Ovary (tissue), 9 donors: Measurements from ENCODE around the gene USP6. TPM values are rescaled to one million over a fixed set of nuclear protein-coding genes. Genes with fewer than 3 reads are reported as not detected.
"Not testable (repeated sequence)": the region's sequence is repeated elsewhere in the genome, so short reads cannot be mapped to it uniquely, and the experiment has no call there.

Experiments
- DNase-seq, 5 donors: peaks; one replicate each; pipeline ENCODE4 v3.0.0-alpha.2; 2019 to 2020
- H3K27ac ChIP-seq, 2 donors: fragments of 200-600 bp; one replicate each; pipeline versions ENCODE4 v1.5.1 to v1.8.0; 2019 to 2022
- H3K27me3 ChIP-seq: fragments of 200-600 bp; one replicate; pipeline ENCODE4 v1.8.0; 2022
- H3K36me3 ChIP-seq: fragments of 200-600 bp; sonication (generic); one replicate; pipeline ENCODE4 v1.5.1; 2019
- H3K4me1 ChIP-seq: one replicate; pipeline ENCODE4 v1.8.1; 2013; ENCODE audit warnings: mild to moderate bottlenecking, moderate library complexity; ENCODE audit not compliant: insufficient read depth
- H3K4me3 ChIP-seq: fragments of 200-600 bp; sonication (generic); one replicate; pipeline ENCODE4 v1.5.1; 2017
- H3K9me3 ChIP-seq, 2 donors: fragments of 200-600 bp in 1 of 2; sonication (generic) in 1 of 2; one replicate each; pipeline versions ENCODE4 v1.5.1 to v1.8.1; 2013 to 2019; ENCODE audit warnings: mild to moderate bottlenecking in 1 of 2, moderate library complexity in 1 of 2
- EP300 ChIP-seq: sonication (generic); formaldehyde crosslinking; IDR thresholded peaks from one replicate; pipeline ENCODE4 v1.6.1; 2017; ENCODE audit warnings: antibody characterized with exemption
- POLR2A ChIP-seq: fragments of 450-650 bp; IDR thresholded peaks from one replicate; pipeline ENCODE4 v1.6.1; 2017; ENCODE audit warnings: antibody characterized with exemption, mild to moderate bottlenecking, moderate library complexity
- WGBS, 3 donors: extraction: QIAGEN DNeasy Blood & Tissue Kit in 1 of 3; methylation state at CpG; one replicate each; pipeline versions ENCODE4 v1.1.5 to v1.1.7; 2013 to 2017; 5-methylcytosine and 5-hydroxymethylcytosine counted together
- intact Hi-C, 4 donors: fragments of 100-400 bp; cut with DNase I; formaldehyde crosslinking; loops; one replicate each; pipeline versions ENCODE4 v1.11.0 to v1.15.1; 2022 to 2023
- polyA plus RNA-seq, 2 donors: library from polyadenylated mRNA; stranded (reverse); fragments of 200-250 nt in 1 of 2; fragments of 350-450 nt in 1 of 2; fragmentation: Illumina TruSeq in 1 of 2; extraction: RNeasy Lipid Tissue Mini Kit (QIAGEN cat#74804) in 1 of 2; gene quantifications; one replicate each; pipeline ENCODE4 v1.2.3, GENCODE V29; 2013 to 2014
- total RNA-seq, 7 donors: library from RNA; depleted of rRNA in 2 of 7; stranded (reverse); fragments of >200 nt in 2 of 7; fragmentation: NEBNext Ultra II Directional in 3 of 7; extraction: Animal tissue kit (Norgen Biotek cat#: 25700) in 3 of 7; gene quantifications; one replicate each; pipeline versions ENCODE4 v1.1.0 to v1.2.4, GENCODE V29; 2016 to 2023
- TF ChIP-seq, protein P1 (sequence below), 3 donors: fragments of 450-650 bp in 2 of 3; fragments of 200-600 bp in 1 of 3; IDR thresholded peaks; one replicate each; pipeline versions ENCODE4 v1.5.1 to v1.8.0; 2016 to 2022; ENCODE audit warnings: antibody characterized with exemption in 3 of 3, mild to moderate bottlenecking in 1 of 3
- donor health status: DM: no; HTN: no; CAD: no; lungs with moderate emphysema.
- donor health status: DM: no; HTN: no; CAD: no.
- donor health status: Bipolar disorder and iron deficiency.
- donor health status: DM: yes; HTN: yes; CAD: no.
- donor health status: DM: no; HTN: no; CAD: no.
- donor health status: DM: yes; HTN: yes; CAD: no.

USP6 gene
- total and polyA plus RNA-seq, 9 donors, result under 0.01 to 2.0 (median 0.68) TPM

- Histone ChIP-seq H3K4me3 (no peak overlapping the region), H3K4me1 (no peaks in the 10 kb centered on the region), H3K27ac (no peak overlapping the region), H3K27me3 (no peaks in the 10 kb centered on the region), H3K9me3 (no peaks in the 10 kb centered on the region), H3K36me3 (no peaks in the 10 kb centered on the region)
- no peak for TF ChIP-seq POLR2A
- TF ChIP-seq EP300, result no peak
- TF ChIP-seq, protein P1, sequence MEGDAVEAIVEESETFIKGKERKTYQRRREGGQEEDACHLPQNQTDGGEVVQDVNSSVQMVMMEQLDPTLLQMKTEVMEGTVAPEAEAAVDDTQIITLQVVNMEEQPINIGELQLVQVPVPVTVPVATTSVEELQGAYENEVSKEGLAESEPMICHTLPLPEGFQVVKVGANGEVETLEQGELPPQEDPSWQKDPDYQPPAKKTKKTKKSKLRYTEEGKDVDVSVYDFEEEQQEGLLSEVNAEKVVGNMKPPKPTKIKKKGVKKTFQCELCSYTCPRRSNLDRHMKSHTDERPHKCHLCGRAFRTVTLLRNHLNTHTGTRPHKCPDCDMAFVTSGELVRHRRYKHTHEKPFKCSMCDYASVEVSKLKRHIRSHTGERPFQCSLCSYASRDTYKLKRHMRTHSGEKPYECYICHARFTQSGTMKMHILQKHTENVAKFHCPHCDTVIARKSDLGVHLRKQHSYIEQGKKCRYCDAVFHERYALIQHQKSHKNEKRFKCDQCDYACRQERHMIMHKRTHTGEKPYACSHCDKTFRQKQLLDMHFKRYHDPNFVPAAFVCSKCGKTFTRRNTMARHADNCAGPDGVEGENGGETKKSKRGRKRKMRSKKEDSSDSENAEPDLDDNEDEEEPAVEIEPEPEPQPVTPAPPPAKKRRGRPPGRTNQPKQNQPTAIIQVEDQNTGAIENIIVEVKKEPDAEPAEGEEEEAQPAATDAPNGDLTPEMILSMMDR (IDR thresholded peaks at IDR 0.05), result no peak
- DNase-seq, result no peak
- intact Hi-C loops, result no loop called here
- WGBS, 3 donors, result 86 to 91% (median 87%) methylated on average over 5 of the region's 5 CpGs
These were observed 23.6 kb downstream of the USP6 start for GRCh38 chr17:5139458-5139732.

- H3K27me3 ChIP-seq, H3K9me3 ChIP-seq, H3K36me3 ChIP-seq, intact Hi-C loops, H3K27ac ChIP-seq, H3K4me1 ChIP-seq, H3K4me3 ChIP-seq, DNase-seq: not testable (repeated sequence)
- WGBS, 3 donors, result 85 to 88% (median 85%) methylated on average over 14 to 18 of the region's 18 CpGs
These were observed 27.0 kb downstream of the USP6 start for GRCh38 chr17:5142877-5143276.

DNA sequence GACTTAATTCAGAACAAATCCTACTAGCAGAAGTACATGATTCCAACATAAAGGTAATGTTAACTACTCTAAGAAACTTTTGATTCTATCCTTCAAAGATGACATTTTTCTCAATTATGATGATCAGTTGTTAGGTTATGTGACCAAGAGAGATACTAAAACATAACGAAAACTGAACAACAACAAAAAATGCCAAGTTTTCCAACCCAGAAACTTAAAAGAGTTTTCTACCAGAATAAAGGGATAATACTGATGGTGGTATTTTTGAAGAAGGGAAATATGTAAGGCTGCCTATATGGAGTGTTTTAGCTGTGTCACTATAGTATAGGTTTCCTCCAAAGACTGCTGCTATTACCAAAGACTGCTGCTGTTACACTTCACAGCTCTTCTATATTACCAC, 30.3 kb downstream of the USP6 start:
- H3K36me3 ChIP-seq, H3K4me1 ChIP-seq, H3K9me3 ChIP-seq, H3K4me3 ChIP-seq, H3K27ac ChIP-seq, intact Hi-C loops, H3K27me3 ChIP-seq, DNase-seq: not testable (repeated sequence)
- 32 to 75% (median 72%) methylated on average over 1 of the region's 1 CpG for WGBS, 3 donors

DNA sequence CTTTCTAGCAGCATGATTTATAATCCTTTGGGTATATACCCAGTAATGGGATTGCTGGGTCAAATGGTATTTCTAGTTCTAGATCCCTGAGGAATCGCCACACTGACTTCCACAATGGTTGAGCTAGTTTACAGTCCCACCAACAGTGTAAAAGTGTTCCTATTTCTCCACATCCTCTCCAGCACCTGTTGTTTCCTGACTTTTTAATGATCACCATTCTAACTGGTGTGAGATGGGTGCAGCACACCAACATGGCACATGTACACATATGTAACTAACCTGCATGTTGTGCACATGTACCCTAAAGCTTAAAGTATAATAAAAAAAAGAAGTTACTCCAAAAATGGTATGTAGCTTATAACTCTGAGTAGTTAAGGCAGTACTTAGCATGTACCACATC, 44.9 kb downstream of the USP6 start:
- H3K27ac ChIP-seq, H3K4me1 ChIP-seq, H3K36me3 ChIP-seq, intact Hi-C loops, H3K9me3 ChIP-seq, DNase-seq, H3K4me3 ChIP-seq, H3K27me3 ChIP-seq: not testable (repeated sequence)
- 79 to 100% (median 81%) methylated on average over 1 of the region's 1 CpG for WGBS, 3 donors

- H3K36me3 ChIP-seq, H3K27me3 ChIP-seq, DNase-seq, intact Hi-C loops, H3K4me1 ChIP-seq, H3K4me3 ChIP-seq, H3K27ac ChIP-seq, H3K9me3 ChIP-seq: not testable (repeated sequence)
- 85 to 94% (median 91%) methylated on average over 3 of the region's 3 CpGs for WGBS, 3 donors
These were observed 46.0 kb downstream of the USP6 start for GRCh38 chr17:5161793-5162192.

DNA sequence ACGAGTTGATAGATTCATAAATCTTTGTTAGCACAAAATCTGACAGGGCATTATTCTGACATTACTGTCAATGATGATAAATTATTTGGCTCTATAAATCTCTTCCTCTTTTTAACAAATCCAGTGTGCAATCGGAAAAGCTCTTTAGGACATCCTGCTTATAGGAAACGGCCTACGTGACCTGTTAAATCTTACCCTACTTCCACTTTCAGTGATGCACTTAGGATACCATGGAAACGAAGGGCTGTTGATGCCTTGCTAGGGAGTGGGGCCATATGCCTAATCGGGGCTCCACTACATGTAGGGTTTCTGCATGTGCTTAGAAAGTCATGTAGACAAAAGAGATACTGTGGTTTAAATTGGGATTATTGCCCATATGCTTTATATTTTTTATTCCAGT, 48.6 kb downstream of the USP6 start:
- DNase-seq, result no peak
- no peaks in the 10 kb centered on the region for H3K27me3 ChIP-seq

GRCh38 chr17:5165791-5166564, 50.1 kb downstream of the USP6 start:
- intact Hi-C loops, H3K27ac ChIP-seq, DNase-seq: not testable (repeated sequence)

More for the DNA sequence above, 48.6 kb downstream of the USP6 start:
- Histone ChIP-seq H3K4me1 (no peaks in the 10 kb centered on the region), H3K9me3 (no peaks in the 10 kb centered on the region), H3K27ac (no peak overlapping the region), H3K4me3 (no peak overlapping the region), H3K36me3 (no peaks in the 10 kb centered on the region)
- intact Hi-C loops, result no loop called here
- WGBS, 3 donors, result 83 to 87% (median 84%) methylated on average over 6 of the region's 6 CpGs
- no peak for TF ChIP-seq EP300
- TF ChIP-seq, protein P1 (IDR thresholded peaks at IDR 0.05), result no peak
- TF ChIP-seq POLR2A, result no peak

GRCh38 chr17:5175027-5175426, 59.2 kb downstream of the USP6 start:
- H3K27ac ChIP-seq, H3K4me1 ChIP-seq, H3K36me3 ChIP-seq, H3K27me3 ChIP-seq, H3K4me3 ChIP-seq, DNase-seq, intact Hi-C loops: not testable (repeated sequence)
- 93 to 98% (median 98%) methylated on average over 7 of the region's 7 CpGs for WGBS, 3 donors
- H3K9me3 ChIP-seq, result peaks cover 1 to 24% of the 10 kb centered on the region in 2 donors

More at GRCh38 chr17:5165791-5166564, 50.1 kb downstream of the USP6 start:
- WGBS, 3 donors, result 73 to 78% (median 76%) methylated on average over 6 of the region's 7 CpGs
- H3K4me3 ChIP-seq, H3K4me1 ChIP-seq, H3K27me3 ChIP-seq, H3K9me3 ChIP-seq, H3K36me3 ChIP-seq: not testable (repeated sequence)
